Measurements from ENCODE around the gene CSNK1D.

Gene CSNK1D

GRCh38 chr17:82273327-82274133, at the start of gene CSNK1D:
TSS of gene CSNK1D (minus strand) at chr17:82273700. CDS start at chr17:82273381, 319 bp downstream.
- Histone ChIP-seq H3K4me1 (ENCODE audit: low read length) (peaks cover 12% of the 10 kb centered on the region), H2AFZ (ENCODE audit: low read depth, low read length) (peak within 1 kb of the TSS; percentile 79), H3K79me2 (ENCODE audit: low read length) (peaks cover 48% of the 10 kb centered on the region), H3K9me3 (ENCODE audit: insufficient read depth, low read length) (no peaks in the 10 kb centered on the region), H4K20me1 (ENCODE audit: insufficient read depth, low read length) (peaks cover 41% of the 10 kb centered on the region), H3K9ac (ENCODE audit: low read length) (peak within 1 kb of the TSS; percentile 94), H3K36me3 (replicated peaks; ENCODE audit: low read depth, low read length) (peaks cover 28% of the 10 kb centered on the region), H3K4me2 (ENCODE audit: low read length) (peak within 1 kb of the TSS; percentile 100), H3K4me3 (ENCODE audit: low read length) (peak within 1 kb of the TSS; percentile 98), H3K27ac (ENCODE audit: low read length) (peak within 1 kb of the TSS; percentile 72), H3K27me3 (ENCODE audit: low read depth, low read length) (peaks cover 13% of the 10 kb centered on the region; the same call in 1 of the 2 replicates)
- no peak for TF ChIP-seq EZH2phosphoT487 (IDR thresholded peaks at IDR 0.05; ENCODE audit: low read depth)
- TF ChIP-seq CTCF (IDR thresholded peaks at IDR 0.05; ENCODE audit: low read depth, low read length) = no peak

- Histone ChIP-seq H3K4me2 (ENCODE audit: low read length) (peak overlapping the region; percentile 95), H3K27ac (ENCODE audit: low read length) (no peak overlapping the region), H4K20me1 (ENCODE audit: insufficient read depth, low read length) (no peaks in the 10 kb centered on the region), H3K79me2 (ENCODE audit: low read length) (no peaks in the 10 kb centered on the region), H3K27me3 (ENCODE audit: low read depth, low read length) (peaks cover 20% of the 10 kb centered on the region), H3K36me3 (replicated peaks; ENCODE audit: low read depth, low read length) (no peaks in the 10 kb centered on the region), H2AFZ (ENCODE audit: low read depth, low read length) (no peak overlapping the region), H3K9me3 (ENCODE audit: insufficient read depth, low read length) (no peaks in the 10 kb centered on the region), H3K9ac (ENCODE audit: low read length) (no peak overlapping the region), H3K4me1 (ENCODE audit: low read length) (peaks cover 21% of the 10 kb centered on the region), H3K4me3 (ENCODE audit: low read length) (peak overlapping the region; percentile 78)
- TF ChIP-seq EZH2phosphoT487 (IDR thresholded peaks at IDR 0.05; ENCODE audit: low read depth) = no peak
- no peak for TF ChIP-seq CTCF (IDR thresholded peaks at IDR 0.05; ENCODE audit: low read depth, low read length)
Measured at GRCh38 chr17:82322526-82323453, 49.3 kb upstream of the CSNK1D start.

- Histone ChIP-seq H2AFZ (ENCODE audit: low read depth, low read length) (no peak overlapping the region; the same call in 1 of the 2 replicates), H3K4me3 (ENCODE audit: low read length) (peak overlapping the region; percentile 78), H3K27ac (ENCODE audit: low read length) (no peak overlapping the region)
Measured at GRCh38 chr17:82321947-82322466, 48.5 kb upstream of the CSNK1D start.

More at GRCh38 chr17:82321947-82322466, 48.5 kb upstream of the CSNK1D start:
- peaks cover 20% of the 10 kb centered on the region for H3K27me3 ChIP-seq (ENCODE audit: low read depth, low read length)
- H3K9me3 ChIP-seq (ENCODE audit: insufficient read depth, low read length) = no peaks in the 10 kb centered on the region
- no peaks in the 10 kb centered on the region for H3K36me3 ChIP-seq (replicated peaks; ENCODE audit: low read depth, low read length)
- peaks cover 21% of the 10 kb centered on the region for H3K4me1 ChIP-seq (ENCODE audit: low read length)
- H3K79me2 ChIP-seq (ENCODE audit: low read length) = no peaks in the 10 kb centered on the region
- no peaks in the 10 kb centered on the region for H4K20me1 ChIP-seq (ENCODE audit: insufficient read depth, low read length)
- TF ChIP-seq EZH2phosphoT487 (IDR thresholded peaks at IDR 0.05; ENCODE audit: low read depth) = no peak
- no peak for TF ChIP-seq CTCF (IDR thresholded peaks at IDR 0.05; ENCODE audit: low read depth, low read length)
- peak overlapping the region; percentile 95 for H3K4me2 ChIP-seq (ENCODE audit: low read length)
- peak overlapping the region; percentile 52; the same call in 1 of the 2 replicates for H3K9ac ChIP-seq (ENCODE audit: low read length)
